Right kidney (tissue), 9 donors: ENCODE measurements around the gene RBM22.
"Not testable (repeated sequence)": the region's sequence is repeated elsewhere in the genome, so short reads cannot be mapped to it uniquely, and the experiment has no call there.

Source experiments
- DNase-seq: peaks from one replicate; pipeline ENCODE4 v3.0.0-alpha.2; 2016
- long read RNA-seq, 8 donors: transcript quantifications; one replicate each; lab custom pipeline, GENCODE V29; 2026

RBM22 gene
- long read RNA-seq, donor 1, transcript RBM22-204 (4 exons, 2,067 nt), result minor isoform, 5 of 25 reads
- long read RNA-seq, donor 1, transcript RBM22-201 (11 exons, 2,342 nt), result major isoform, 15 of 25 reads
- long read RNA-seq, donor 1, partial matches to known transcripts, result 0 of 25 reads
- long read RNA-seq, donor 1, other reads (novel, unspliced or antisense), result 0 of 25 reads
- long read RNA-seq, donor 2, transcript RBM22-201 (11 exons, 2,342 nt), result major isoform, 7 of 9 reads
- long read RNA-seq, donor 2, partial matches to known transcripts, result 0 of 9 reads
- long read RNA-seq, donor 2, other reads (novel, unspliced or antisense), result 0 of 9 reads
- long read RNA-seq, donor 3, transcript RBM22-208 (7 exons, 989 nt), result major isoform, 6 of 19 reads
- long read RNA-seq, donor 3, partial matches to known transcripts, result 6 of 19 reads
- long read RNA-seq, donor 3, other reads (novel, unspliced or antisense), result 0 of 19 reads
- long read RNA-seq, donor 4, transcript RBM22-208 (7 exons, 989 nt), result minor isoform, 5 of 37 reads
- long read RNA-seq, donor 4, transcript RBM22-204 (4 exons, 2,067 nt), result major isoform, 8 of 37 reads
- long read RNA-seq, donor 4, partial matches to known transcripts, result 21 of 37 reads
- long read RNA-seq, donor 4, other reads (novel, unspliced or antisense), result 0 of 37 reads
- long read RNA-seq, donor 5, transcript RBM22-201 (11 exons, 2,342 nt), result major isoform, 12 of 17 reads
- long read RNA-seq, donor 5, partial matches to known transcripts, result 0 of 17 reads
- long read RNA-seq, donor 5, other reads (novel, unspliced or antisense), result 0 of 17 reads
- long read RNA-seq, donor 6, transcript RBM22-201 (11 exons, 2,342 nt), result major isoform, 8 of 12 reads
- long read RNA-seq, donor 6, partial matches to known transcripts, result 0 of 12 reads
- long read RNA-seq, donor 6, other reads (novel, unspliced or antisense), result 0 of 12 reads
- long read RNA-seq, donor 7, transcript RBM22-201 (11 exons, 2,342 nt), result minor isoform, 9 of 50 reads
- long read RNA-seq, donor 7, transcript RBM22-204 (4 exons, 2,067 nt), result major isoform, 10 of 50 reads
- long read RNA-seq, donor 7, partial matches to known transcripts, result 26 of 50 reads
- long read RNA-seq, donor 7, other reads (novel, unspliced or antisense), result 0 of 50 reads
- long read RNA-seq, donor 8, transcript RBM22-201 (11 exons, 2,342 nt), result major isoform, 15 of 20 reads
- long read RNA-seq, donor 8, partial matches to known transcripts, result 0 of 20 reads
- long read RNA-seq, donor 8, other reads (novel, unspliced or antisense), result 0 of 20 reads

- peak; percentile 92 for DNase-seq
Measured at GRCh38 chr5:150700594-150701377, at the start of gene RBM22. RBM22 (minus strand) TSS chr5:150701062; CDS start chr5:150700985, 77 bp downstream.

DNA sequence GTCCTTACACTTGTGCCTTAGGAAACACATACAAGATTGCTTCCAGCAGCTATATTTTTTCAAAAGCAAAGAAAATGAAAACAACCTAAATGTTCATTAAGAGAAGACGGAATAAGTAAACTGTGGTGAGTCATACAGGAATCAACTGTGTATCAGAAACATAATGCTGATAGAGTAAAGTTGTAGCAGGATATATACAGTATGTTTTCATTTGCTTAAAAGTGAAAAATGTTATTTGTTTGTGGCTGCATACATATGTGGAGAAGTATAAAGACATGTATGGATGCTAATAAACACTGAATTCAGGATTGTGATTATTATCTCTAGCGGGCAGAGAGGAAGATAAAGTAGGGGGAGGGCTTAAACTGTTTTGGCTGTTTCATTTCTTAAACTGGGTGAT, 49.6 kb upstream of the RBM22 start:
- DNase-seq, result no peak

GRCh38 chr5:150743142-150743488, 42.3 kb upstream of the RBM22 start:
- DNase-seq, result not testable (repeated sequence)

DNA sequence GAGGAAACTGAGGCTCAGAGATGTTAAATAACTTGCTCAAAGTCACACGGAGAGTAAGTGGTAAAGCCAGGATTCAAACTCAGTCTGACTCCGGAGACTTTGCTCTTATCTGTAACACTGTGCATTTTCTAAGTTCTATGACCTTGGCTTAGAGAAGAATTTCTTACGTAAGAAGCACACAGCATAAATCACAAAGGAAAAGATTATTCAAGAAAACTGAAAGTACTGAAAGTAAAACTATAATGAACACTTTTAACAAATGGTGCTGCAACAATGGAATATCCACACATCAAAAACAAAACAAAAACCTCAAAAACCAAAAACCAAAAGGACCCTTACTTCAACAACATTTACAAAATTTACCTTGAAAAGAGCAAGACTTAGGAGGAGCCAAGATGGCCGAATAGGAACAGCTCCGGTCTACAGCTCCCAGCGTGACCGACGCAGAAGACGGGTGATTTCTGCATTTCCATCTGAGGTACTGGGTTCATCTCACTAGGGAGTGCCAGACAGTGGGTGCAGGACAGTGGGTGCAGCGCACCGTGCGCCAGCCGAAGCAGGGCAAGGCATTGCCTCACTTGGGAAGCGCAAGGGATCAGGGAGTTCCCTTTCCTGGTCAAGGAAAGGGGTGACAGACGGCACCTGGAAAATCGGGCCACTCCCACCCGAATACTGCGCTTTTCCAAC, 41.7 kb upstream of the RBM22 start:
- DNase-seq, result not testable (repeated sequence)

GRCh38 chr5:150740992-150741391, 40.1 kb upstream of the RBM22 start:
- DNase-seq, result no peak

DNA sequence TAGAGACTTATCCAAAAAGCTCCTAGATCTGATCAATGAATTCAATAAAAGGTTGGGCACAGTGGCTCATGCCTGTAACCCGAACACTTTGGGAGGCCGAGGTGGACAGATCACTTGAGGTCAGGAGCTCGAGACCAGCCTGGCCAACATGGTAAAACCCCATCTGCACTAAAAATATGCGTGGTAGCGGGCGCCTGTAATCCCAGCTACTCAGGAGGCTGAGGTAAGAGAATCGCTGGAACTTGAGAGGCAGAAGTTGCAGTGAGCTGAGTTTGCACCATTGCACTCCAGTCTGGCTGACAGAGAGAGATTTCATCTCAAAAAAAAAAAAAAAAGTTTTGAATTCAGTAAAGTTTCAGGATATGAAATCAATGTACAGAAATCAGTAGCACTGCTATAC, 38.0 kb upstream of the RBM22 start:
- DNase-seq, result no peak

- DNase-seq, result no peak
Measured at GRCh38 chr5:150734579-150735384, 33.9 kb upstream of the RBM22 start.

DNA sequence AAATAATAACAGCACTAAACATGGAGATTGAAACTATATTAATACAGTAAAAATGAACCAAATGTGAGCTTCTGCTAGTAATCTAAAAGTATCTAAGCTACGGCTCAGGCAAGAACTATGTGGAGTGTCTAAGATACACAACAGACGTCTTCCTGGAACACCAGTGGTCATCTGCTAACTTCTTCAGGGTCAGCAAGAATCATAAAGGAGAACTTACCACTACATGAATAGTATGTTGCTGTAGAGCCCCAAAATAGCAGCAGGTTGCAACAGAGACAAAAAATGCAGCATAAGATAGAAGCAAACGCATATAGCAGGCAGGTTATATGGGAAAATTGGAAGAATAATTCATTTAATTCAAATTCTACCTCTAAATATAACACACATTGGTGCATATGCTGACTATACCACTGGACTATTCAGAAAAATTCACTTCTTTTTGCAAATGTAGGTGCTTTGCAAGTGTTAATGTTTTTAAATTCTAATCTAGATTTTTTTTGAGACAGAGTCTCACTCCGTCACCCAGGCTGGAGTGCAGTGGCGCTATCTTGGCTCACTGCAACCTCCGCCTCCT, 30.9 kb upstream of the RBM22 start:
- no peak for DNase-seq

- no peak for DNase-seq
Measured at GRCh38 chr5:150729859-150730258, 29.0 kb upstream of the RBM22 start.

GRCh38 chr5:150723845-150724244, 23.0 kb upstream of the RBM22 start:
- DNase-seq, result no peak

DNA sequence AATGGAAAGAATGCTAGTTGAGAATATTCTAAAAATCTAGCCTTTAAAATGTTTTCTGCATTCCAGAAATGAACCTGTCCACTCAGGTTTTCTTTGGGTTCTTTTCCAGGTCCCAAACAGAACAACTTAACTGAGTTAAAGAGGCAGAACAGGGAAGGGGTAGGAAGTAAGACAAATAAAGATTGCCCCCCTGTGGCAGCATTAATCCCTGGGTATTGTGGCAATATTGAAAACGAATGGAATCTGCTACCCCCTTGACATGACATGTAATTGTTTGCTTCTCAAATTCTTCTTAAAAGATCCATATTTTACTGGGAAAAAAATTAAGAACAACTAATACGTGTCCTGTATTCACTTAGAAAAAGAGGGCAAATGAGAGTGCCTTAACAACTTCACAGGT, 9.3 kb upstream of the RBM22 start:
- no peak for DNase-seq

GRCh38 chr5:150706776-150707390, 6.0 kb upstream of the RBM22 start:
- DNase-seq, result no peak

- no peak for DNase-seq
Measured at GRCh38 chr5:150703762-150704161, 2.9 kb upstream of the RBM22 start.

GRCh38 chr5:150700246-150700593, 642 bp downstream of the RBM22 start:
- DNase-seq, result no peak

- no peak for DNase-seq
Measured at GRCh38 chr5:150694612-150695011, 6.2 kb downstream of the RBM22 start.

DNA sequence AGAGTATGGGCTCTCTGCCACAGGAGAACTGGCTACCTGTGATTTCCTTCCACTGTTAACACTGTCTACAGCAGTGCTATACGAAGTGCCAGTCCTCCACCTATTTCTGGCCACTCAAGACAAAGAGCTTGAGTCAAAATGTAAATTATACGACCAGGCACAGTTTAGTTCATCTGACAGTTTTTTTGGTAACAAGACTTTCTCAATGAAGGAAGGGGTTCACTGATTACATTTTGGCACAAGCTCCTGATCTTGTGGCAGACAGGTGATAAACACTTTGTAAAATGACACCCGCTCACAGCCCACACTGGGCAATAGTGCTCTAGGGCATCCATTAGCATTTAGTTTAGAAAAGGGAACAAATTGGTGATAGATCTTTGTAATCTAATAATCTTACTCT, 8.6 kb downstream of the RBM22 start:
- DNase-seq, result no peak

DNA sequence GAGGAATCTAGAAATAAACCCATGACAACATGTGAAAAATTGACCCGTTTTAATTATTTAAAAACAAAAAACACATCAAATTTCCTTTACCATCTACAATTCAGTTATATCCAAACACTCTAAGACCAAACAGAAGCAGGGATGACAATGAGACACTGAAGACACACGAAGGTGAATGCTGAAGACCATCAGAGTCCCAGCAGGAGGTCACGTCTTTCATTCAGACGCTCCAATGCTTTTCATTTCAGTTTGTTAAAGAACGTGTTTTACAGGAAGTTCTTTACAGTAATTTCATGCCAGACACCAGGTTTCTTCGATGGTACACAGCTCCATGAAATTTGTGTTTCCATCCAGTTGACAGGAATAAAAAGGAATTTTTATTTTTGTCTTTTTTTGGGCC, 10.1 kb downstream of the RBM22 start:
- no peak for DNase-seq

DNA sequence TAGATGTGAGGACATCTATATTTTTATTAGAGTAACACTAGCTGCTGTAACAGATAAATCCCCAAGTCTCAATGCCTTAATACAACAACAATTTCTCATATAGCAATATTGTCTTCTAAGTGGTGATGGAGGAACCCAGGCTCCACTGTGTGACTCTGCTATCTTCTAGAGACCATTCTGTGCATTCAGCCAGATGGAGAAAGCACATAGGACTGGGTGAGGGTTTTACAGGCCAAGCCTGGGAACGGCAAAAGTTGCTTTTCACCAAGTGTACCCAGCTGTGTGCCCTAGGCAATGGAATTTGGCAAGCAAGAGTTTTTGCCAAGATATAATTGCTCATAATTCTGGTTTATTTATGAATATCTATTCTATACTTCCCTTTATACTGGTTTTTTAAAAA, 11.7 kb downstream of the RBM22 start:
- no peak for DNase-seq

DNA sequence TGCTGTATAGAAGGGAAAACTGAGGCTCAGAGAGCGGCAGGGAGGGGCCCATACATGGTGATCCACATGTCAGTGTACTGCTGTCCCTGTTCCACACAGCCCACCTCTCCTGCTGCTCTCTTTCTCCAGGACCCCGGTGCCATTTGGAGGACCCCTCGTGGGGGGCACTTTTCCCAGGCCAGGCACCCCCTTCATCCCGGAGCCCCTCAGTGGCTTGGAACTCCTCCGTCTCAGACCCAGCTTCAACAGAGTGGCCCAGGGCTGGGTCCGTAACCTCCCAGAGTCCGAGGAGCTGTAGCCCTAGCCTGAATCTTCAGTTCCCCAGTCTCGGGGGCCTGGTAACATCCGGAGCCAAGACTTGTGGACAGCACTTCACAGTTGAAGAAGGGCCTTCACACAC, 24.3 kb downstream of the RBM22 start:
- DNase-seq, result no peak

GRCh38 chr5:150675069-150675468, 25.8 kb downstream of the RBM22 start:
- no peak for DNase-seq
